ENCODE results near the gene PSENEN. TPM values are rescaled to one million over a fixed set of nuclear protein-coding genes. Genes with fewer than 3 reads are reported as not detected.

Gene PSENEN
- polyA plus RNA-seq, 2 donors: 62.5 to 128 TPM

- no peak overlapping the region for H3K4me3 ChIP-seq (ENCODE audit: low read depth in 1 of 2, low read length in 2 of 2)
- H3K9me3 ChIP-seq (ENCODE audit: control insufficient read depth in 2 of 2, insufficient read depth in 1 of 2, low read depth in 1 of 2, low read length in 1 of 2): no peaks in the 10 kb centered on the region
- H3K27me3 ChIP-seq (ENCODE audit: control insufficient read depth in 1 of 2, insufficient read depth in 2 of 2, low read length in 2 of 2): no peaks in the 10 kb centered on the region
- H3K4me1 ChIP-seq (ENCODE audit: control insufficient read depth in 2 of 2, insufficient read depth in 2 of 2, low read length in 1 of 2): peaks cover 0 to 7% of the 10 kb centered on the region in 2 donors
- 78% methylated on average over 19 of the region's 19 CpGs for WGBS, 2 donors
- H3K27ac ChIP-seq (ENCODE audit: low read depth in 2 of 2, low read length in 1 of 2): no peak overlapping the region
- peaks cover 0 to 14% of the 10 kb centered on the region in 2 donors for H3K36me3 ChIP-seq (ENCODE audit: control insufficient read depth in 2 of 2, insufficient read depth in 2 of 2, low read length in 1 of 2)
Observed at GRCh38 chr19:35777086-35777841, 31.8 kb downstream of the PSENEN start.

DNA sequence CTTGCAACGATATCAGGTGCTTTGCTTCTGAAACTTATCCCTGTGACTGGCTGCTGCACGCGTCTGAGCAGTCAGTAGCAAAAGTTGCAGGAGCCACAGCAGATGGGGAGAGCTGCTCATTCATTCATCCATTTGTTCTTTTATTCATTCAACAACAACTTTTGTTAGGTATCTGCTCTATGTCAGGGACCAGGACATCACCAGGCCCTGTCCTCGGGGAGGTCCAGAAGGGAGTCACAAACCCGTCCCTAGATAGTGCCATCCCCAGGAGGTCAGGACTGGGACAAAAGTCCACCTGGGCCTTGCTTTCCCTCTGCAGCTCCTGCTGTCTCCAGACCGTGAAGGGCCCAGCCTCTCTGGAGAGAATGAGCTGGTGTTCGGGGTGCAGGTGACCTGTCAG is 32.5 kb downstream of the PSENEN start:
- Histone ChIP-seq H3K27ac (ENCODE audit: low read depth in 2 of 2, low read length in 1 of 2) (no peak overlapping the region), H3K4me3 (ENCODE audit: low read depth in 1 of 2, low read length in 2 of 2) (no peak overlapping the region), H3K4me1 (ENCODE audit: control insufficient read depth in 2 of 2, insufficient read depth in 2 of 2, low read length in 1 of 2) (peaks cover 0 to 7% of the 10 kb centered on the region in 2 donors), H3K9me3 (ENCODE audit: control insufficient read depth in 2 of 2, insufficient read depth in 1 of 2, low read depth in 1 of 2, low read length in 1 of 2) (no peaks in the 10 kb centered on the region), H3K36me3 (ENCODE audit: control insufficient read depth in 2 of 2, insufficient read depth in 2 of 2, low read length in 1 of 2) (peaks cover 0 to 18% of the 10 kb centered on the region in 2 donors), H3K27me3 (ENCODE audit: control insufficient read depth in 1 of 2, insufficient read depth in 2 of 2, low read length in 2 of 2) (no peaks in the 10 kb centered on the region)
- 86 to 97% methylated on average over 7 of the region's 7 CpGs for WGBS, 2 donors

GRCh38 chr19:35779033-35779432 is 33.6 kb downstream of the PSENEN start:
- Histone ChIP-seq H3K9me3 (ENCODE audit: control insufficient read depth in 2 of 2, insufficient read depth in 1 of 2, low read depth in 1 of 2, low read length in 1 of 2) (no peaks in the 10 kb centered on the region), H3K36me3 (ENCODE audit: control insufficient read depth in 2 of 2, insufficient read depth in 2 of 2, low read length in 1 of 2) (peaks cover 0 to 18% of the 10 kb centered on the region in 2 donors), H3K4me1 (ENCODE audit: control insufficient read depth in 2 of 2, insufficient read depth in 2 of 2, low read length in 1 of 2) (peaks cover 0 to 7% of the 10 kb centered on the region in 2 donors), H3K27ac (ENCODE audit: low read depth in 2 of 2, low read length in 1 of 2) (no peak overlapping the region), H3K4me3 (ENCODE audit: low read depth in 1 of 2, low read length in 2 of 2) (no peak overlapping the region), H3K27me3 (ENCODE audit: control insufficient read depth in 1 of 2, insufficient read depth in 2 of 2, low read length in 2 of 2) (no peaks in the 10 kb centered on the region)
- 86 to 91% methylated on average over 8 of the region's 8 CpGs for WGBS, 2 donors

DNA sequence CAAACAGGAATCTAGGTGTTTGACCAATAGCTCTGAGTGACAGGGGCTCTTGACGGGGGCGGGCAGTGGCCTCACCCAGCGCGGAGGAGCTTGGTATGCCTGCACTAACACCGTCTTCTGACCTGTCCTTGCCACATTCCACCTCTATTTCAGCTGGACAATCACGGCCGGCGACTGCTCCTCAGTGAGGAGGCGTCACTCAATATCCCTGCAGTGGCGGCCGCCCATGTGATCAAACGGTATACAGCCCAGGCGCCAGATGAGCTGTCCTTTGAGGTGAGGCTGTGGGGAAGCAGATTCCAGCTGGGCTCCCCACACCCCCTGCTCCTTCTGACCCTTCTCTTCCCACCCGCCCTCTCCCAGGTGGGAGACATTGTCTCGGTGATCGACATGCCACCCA is 34.6 kb downstream of the PSENEN start:
- H3K27ac ChIP-seq (ENCODE audit: low read depth in 2 of 2, low read length in 1 of 2): no peak overlapping the region
- H3K4me3 ChIP-seq (ENCODE audit: low read depth in 1 of 2, low read length in 2 of 2): no peak overlapping the region
- H3K36me3 ChIP-seq (ENCODE audit: control insufficient read depth in 2 of 2, insufficient read depth in 2 of 2, low read length in 1 of 2): peaks cover 0 to 18% of the 10 kb centered on the region in 2 donors
- H3K9me3 ChIP-seq (ENCODE audit: control insufficient read depth in 2 of 2, insufficient read depth in 1 of 2, low read depth in 1 of 2, low read length in 1 of 2): no peaks in the 10 kb centered on the region
- peaks cover 2% of the 10 kb centered on the region in 2 donors for H3K4me1 ChIP-seq (ENCODE audit: control insufficient read depth in 2 of 2, insufficient read depth in 2 of 2, low read length in 1 of 2)
- H3K27me3 ChIP-seq (ENCODE audit: control insufficient read depth in 1 of 2, insufficient read depth in 2 of 2, low read length in 2 of 2): no peaks in the 10 kb centered on the region
- 91 to 92% methylated on average over 16 of the region's 16 CpGs for WGBS, 2 donors

- peaks cover 2% of the 10 kb centered on the region in 2 donors for H3K4me1 ChIP-seq (ENCODE audit: control insufficient read depth in 2 of 2, insufficient read depth in 2 of 2, low read length in 1 of 2)
- H3K4me3 ChIP-seq (ENCODE audit: low read depth in 1 of 2, low read length in 2 of 2): no peak overlapping the region
- no peak overlapping the region for H3K27ac ChIP-seq (ENCODE audit: low read depth in 2 of 2, low read length in 1 of 2)
- WGBS, 2 donors: 96 to 97% methylated on average over 20 of the region's 20 CpGs
- no peaks in the 10 kb centered on the region for H3K9me3 ChIP-seq (ENCODE audit: control insufficient read depth in 2 of 2, insufficient read depth in 1 of 2, low read depth in 1 of 2, low read length in 1 of 2)
- peaks cover 0 to 18% of the 10 kb centered on the region in 2 donors for H3K36me3 ChIP-seq (ENCODE audit: control insufficient read depth in 2 of 2, insufficient read depth in 2 of 2, low read length in 1 of 2)
- no peaks in the 10 kb centered on the region for H3K27me3 ChIP-seq (ENCODE audit: control insufficient read depth in 1 of 2, insufficient read depth in 2 of 2, low read length in 2 of 2)
Observed at GRCh38 chr19:35780717-35781116, 35.3 kb downstream of the PSENEN start.

DNA sequence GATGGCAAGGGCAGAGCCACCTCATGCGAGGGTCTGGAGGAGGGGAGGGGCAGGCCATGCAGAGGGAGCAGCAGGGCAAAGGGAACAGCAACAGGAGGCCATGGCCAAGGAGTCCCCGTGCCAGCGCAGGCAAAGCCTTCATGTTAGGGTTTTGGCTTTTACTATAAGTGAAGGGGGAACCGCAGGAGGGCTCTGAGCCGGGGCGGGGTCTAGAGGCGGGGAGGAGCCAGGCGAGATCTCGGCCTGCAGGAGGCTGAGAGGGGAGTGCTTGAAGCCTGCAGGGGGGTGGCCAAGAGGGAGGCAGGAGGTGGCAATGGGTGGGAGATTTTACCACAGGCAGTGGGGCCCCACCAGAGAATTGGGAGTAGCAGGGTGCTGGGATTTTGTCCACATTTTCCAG is 36.2 kb downstream of the PSENEN start:
- 82 to 91% methylated on average over 9 of the region's 9 CpGs for WGBS, 2 donors
- H3K36me3 ChIP-seq (ENCODE audit: control insufficient read depth in 2 of 2, insufficient read depth in 2 of 2, low read length in 1 of 2): peaks cover 0 to 18% of the 10 kb centered on the region in 2 donors
- no peak overlapping the region for H3K27ac ChIP-seq (ENCODE audit: low read depth in 2 of 2, low read length in 1 of 2)
- no peaks in the 10 kb centered on the region for H3K27me3 ChIP-seq (ENCODE audit: control insufficient read depth in 1 of 2, insufficient read depth in 2 of 2, low read length in 2 of 2)
- no peaks in the 10 kb centered on the region for H3K9me3 ChIP-seq (ENCODE audit: control insufficient read depth in 2 of 2, insufficient read depth in 1 of 2, low read depth in 1 of 2, low read length in 1 of 2)
- peaks cover 0 to 2% of the 10 kb centered on the region in 2 donors for H3K4me1 ChIP-seq (ENCODE audit: control insufficient read depth in 2 of 2, insufficient read depth in 2 of 2, low read length in 1 of 2)
- no peak overlapping the region for H3K4me3 ChIP-seq (ENCODE audit: low read depth in 1 of 2, low read length in 2 of 2)

DNA sequence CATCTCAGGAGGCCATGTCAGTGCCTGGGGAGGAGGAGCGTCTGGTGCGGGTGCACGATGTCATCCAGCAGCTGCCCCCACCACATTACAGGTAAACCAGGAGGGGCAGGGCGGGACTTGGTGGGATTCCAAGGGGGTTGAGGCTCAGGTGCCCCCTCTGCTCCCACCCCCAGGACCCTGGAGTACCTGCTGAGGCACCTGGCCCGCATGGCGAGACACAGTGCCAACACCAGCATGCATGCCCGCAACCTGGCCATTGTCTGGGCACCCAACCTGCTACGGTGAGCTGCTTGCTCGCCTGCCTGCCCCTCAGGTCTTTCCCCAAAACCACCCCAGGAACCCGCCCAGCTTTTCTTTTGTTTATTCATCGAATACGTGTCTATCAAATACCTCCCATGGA is 37.1 kb downstream of the PSENEN start:
- Histone ChIP-seq H3K4me3 (ENCODE audit: low read depth in 1 of 2, low read length in 2 of 2) (no peak overlapping the region), H3K27me3 (ENCODE audit: control insufficient read depth in 1 of 2, insufficient read depth in 2 of 2, low read length in 2 of 2) (no peaks in the 10 kb centered on the region), H3K9me3 (ENCODE audit: control insufficient read depth in 2 of 2, insufficient read depth in 1 of 2, low read depth in 1 of 2, low read length in 1 of 2) (no peaks in the 10 kb centered on the region), H3K4me1 (ENCODE audit: control insufficient read depth in 2 of 2, insufficient read depth in 2 of 2, low read length in 1 of 2) (peaks cover 0 to 2% of the 10 kb centered on the region in 2 donors), H3K36me3 (ENCODE audit: control insufficient read depth in 2 of 2, insufficient read depth in 2 of 2, low read length in 1 of 2) (peaks cover 0 to 20% of the 10 kb centered on the region in 2 donors), H3K27ac (ENCODE audit: low read depth in 2 of 2, low read length in 1 of 2) (no peak overlapping the region)
- 95% methylated on average over 12 of the region's 12 CpGs for WGBS, 2 donors

- H3K9me3 ChIP-seq (ENCODE audit: control insufficient read depth in 2 of 2, insufficient read depth in 1 of 2, low read depth in 1 of 2, low read length in 1 of 2): no peaks in the 10 kb centered on the region
- H3K27me3 ChIP-seq (ENCODE audit: control insufficient read depth in 1 of 2, insufficient read depth in 2 of 2, low read length in 2 of 2): no peaks in the 10 kb centered on the region
- H3K4me3 ChIP-seq (ENCODE audit: low read depth in 1 of 2, low read length in 2 of 2): no peak overlapping the region
- H3K36me3 ChIP-seq (ENCODE audit: control insufficient read depth in 2 of 2, insufficient read depth in 2 of 2, low read length in 1 of 2): peaks cover 0 to 20% of the 10 kb centered on the region in 2 donors
- H3K4me1 ChIP-seq (ENCODE audit: control insufficient read depth in 2 of 2, insufficient read depth in 2 of 2, low read length in 1 of 2): peaks cover 0 to 2% of the 10 kb centered on the region in 2 donors
- H3K27ac ChIP-seq (ENCODE audit: low read depth in 2 of 2, low read length in 1 of 2): no peak overlapping the region
- 86 to 87% methylated on average over 26 to 28 of the region's 28 CpGs for WGBS, 2 donors
Observed at GRCh38 chr19:35783469-35784434, 38.3 kb downstream of the PSENEN start.

DNA sequence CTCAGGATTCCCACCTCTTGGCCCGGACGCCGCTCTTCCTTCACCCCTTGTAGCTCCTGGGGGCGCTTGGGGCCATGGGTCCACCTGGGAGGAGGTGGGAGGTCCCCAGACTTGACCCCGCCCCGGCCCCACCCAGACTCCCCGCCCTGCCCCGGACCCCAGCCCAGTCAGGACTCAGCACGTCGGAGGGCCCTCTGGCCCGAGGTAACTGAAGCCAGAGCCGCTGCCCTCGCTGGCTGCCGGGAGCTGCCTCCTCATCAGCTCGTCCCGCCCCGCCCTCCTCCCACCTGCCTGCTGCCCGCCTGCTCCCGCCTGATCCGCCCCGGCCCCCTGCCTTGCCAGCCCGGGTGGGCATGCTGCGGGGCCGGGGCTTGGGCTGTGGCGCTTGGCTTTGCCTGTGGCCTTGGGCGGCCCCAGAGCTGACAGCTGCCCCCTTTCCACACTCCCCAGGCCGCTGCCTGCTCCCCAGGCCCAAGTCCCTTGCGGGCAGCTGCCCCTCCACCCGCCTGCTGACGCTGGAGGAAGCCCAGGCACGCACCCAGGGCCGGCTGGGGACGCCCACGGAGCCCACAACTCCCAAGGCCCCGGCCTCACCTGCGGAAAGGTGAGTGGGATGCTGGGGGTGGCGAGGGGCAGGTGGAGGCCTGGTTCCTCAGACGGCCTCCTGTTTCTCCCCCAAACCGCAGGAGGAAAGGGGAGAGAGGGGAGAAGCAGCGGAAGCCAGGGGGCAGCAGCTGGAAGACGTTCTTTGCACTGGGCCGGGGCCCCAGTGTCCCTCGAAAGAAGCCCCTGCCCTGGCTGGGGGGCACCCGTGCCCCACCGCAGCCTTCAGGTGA is 39.3 kb downstream of the PSENEN start:
- Histone ChIP-seq H3K27me3 (ENCODE audit: control insufficient read depth in 1 of 2, insufficient read depth in 2 of 2, low read length in 2 of 2) (no peaks in the 10 kb centered on the region), H3K36me3 (ENCODE audit: control insufficient read depth in 2 of 2, insufficient read depth in 2 of 2, low read length in 1 of 2) (peaks cover 0 to 20% of the 10 kb centered on the region in 2 donors), H3K27ac (ENCODE audit: low read depth in 2 of 2, low read length in 1 of 2) (no peak overlapping the region), H3K4me1 (ENCODE audit: control insufficient read depth in 2 of 2, insufficient read depth in 2 of 2, low read length in 1 of 2) (peaks cover 0 to 2% of the 10 kb centered on the region in 2 donors), H3K9me3 (ENCODE audit: control insufficient read depth in 2 of 2, insufficient read depth in 1 of 2, low read depth in 1 of 2, low read length in 1 of 2) (no peaks in the 10 kb centered on the region), H3K4me3 (ENCODE audit: low read depth in 1 of 2, low read length in 2 of 2) (no peak overlapping the region)
- 82 to 87% methylated on average over 28 to 45 of the region's 45 CpGs for WGBS, 2 donors
